Measurements from ENCODE around the gene TRIM17.

Gene TRIM17

GRCh38 chr1:228359613-228360532 lies 56.8 kb downstream of the TRIM17 start:
- TF ChIP-seq, protein P1, sequence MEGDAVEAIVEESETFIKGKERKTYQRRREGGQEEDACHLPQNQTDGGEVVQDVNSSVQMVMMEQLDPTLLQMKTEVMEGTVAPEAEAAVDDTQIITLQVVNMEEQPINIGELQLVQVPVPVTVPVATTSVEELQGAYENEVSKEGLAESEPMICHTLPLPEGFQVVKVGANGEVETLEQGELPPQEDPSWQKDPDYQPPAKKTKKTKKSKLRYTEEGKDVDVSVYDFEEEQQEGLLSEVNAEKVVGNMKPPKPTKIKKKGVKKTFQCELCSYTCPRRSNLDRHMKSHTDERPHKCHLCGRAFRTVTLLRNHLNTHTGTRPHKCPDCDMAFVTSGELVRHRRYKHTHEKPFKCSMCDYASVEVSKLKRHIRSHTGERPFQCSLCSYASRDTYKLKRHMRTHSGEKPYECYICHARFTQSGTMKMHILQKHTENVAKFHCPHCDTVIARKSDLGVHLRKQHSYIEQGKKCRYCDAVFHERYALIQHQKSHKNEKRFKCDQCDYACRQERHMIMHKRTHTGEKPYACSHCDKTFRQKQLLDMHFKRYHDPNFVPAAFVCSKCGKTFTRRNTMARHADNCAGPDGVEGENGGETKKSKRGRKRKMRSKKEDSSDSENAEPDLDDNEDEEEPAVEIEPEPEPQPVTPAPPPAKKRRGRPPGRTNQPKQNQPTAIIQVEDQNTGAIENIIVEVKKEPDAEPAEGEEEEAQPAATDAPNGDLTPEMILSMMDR (IDR thresholded peaks at IDR 0.05; ENCODE audit: low read depth, low read length, missing control alignments) = no peak
- in situ Hi-C loops (cut with HindIII; ENCODE audit: low pct_ligation_motif_present, low sequenced_read_pairs) = no loop called here
- Histone ChIP-seq H3K27ac (no peak overlapping the region), H3K27me3 (replicated peaks) (no peaks in the 10 kb centered on the region), H3K36me3 (replicated peaks) (no peaks in the 10 kb centered on the region), H3K4me3 (ENCODE audit: low read depth, low read length) (no peak overlapping the region)
- no peak for DNase-seq

DNA sequence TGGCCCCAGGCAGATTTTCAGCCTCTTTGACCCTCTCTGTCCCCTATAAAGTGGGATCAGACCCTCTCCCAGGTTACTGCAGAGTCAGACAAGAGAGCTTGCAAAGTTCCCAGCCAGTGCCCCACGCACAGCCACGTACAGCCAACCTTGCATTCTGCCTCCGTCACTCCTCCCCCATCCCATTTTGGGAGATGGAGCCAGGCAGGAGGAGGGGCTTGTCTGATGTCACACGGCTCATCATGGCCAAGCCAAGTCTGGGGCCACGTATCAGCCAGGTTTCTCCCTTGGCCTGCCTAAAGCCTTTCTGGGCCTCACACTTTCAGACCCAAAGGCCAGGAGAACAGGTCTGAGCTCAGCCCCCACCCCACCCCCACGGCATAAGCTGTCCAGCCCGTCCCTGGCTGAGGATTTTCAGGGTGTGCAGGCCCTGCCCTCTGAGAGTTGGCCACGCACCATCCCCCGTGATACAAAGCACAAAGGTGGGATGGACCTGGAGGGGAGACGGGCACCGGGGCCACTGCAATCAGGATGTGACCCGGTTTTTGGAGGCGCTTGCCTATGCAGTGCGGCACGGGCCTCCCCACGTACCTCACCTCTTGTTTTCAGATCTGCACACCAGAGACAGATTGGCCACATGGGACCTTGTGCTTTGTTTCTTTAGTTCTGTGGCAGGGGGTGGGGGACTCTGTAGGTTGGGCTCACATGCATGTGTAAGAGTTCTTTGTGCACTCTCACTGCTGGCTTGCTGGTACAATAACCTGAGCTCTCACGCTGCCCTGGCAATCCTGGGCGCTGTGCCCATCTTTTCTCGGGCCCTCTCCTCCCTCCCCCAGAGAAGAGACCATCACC lies 57.7 kb downstream of the TRIM17 start:
- H3K4me3 ChIP-seq (ENCODE audit: low read depth, low read length) = no peak overlapping the region
- no peaks in the 10 kb centered on the region for H3K36me3 ChIP-seq (replicated peaks)
- no peak overlapping the region for H3K27ac ChIP-seq
- DNase-seq = no peak
- in situ Hi-C loops (cut with HindIII; ENCODE audit: low pct_ligation_motif_present, low sequenced_read_pairs) = no loop called here
- no peaks in the 10 kb centered on the region for H3K27me3 ChIP-seq (replicated peaks)
- TF ChIP-seq, protein P1 (IDR thresholded peaks at IDR 0.05; ENCODE audit: low read depth, low read length, missing control alignments) = no peak

- no peak for DNase-seq
- in situ Hi-C loops (cut with HindIII; ENCODE audit: low pct_ligation_motif_present, low sequenced_read_pairs) = no loop called here
- H3K4me3 ChIP-seq (ENCODE audit: low read depth, low read length) = no peak overlapping the region
- H3K36me3 ChIP-seq (replicated peaks) = no peaks in the 10 kb centered on the region
- TF ChIP-seq, protein P1 (IDR thresholded peaks at IDR 0.05; ENCODE audit: low read depth, low read length, missing control alignments) = no peak
- H3K27me3 ChIP-seq (replicated peaks) = no peaks in the 10 kb centered on the region
- no peak overlapping the region for H3K27ac ChIP-seq
Observed at GRCh38 chr1:228358039-228358763, 58.5 kb downstream of the TRIM17 start.
